SU-DHL-6 (cell line): ENCODE results near the gene PTS.

Experiments
- H2AFZ ChIP-seq: fragments of 200-600 bp; sonication (generic); 2 replicates; pipeline ENCODE4 v1.6.1; 2014; ENCODE audit warnings: low read depth, mild to moderate bottlenecking, moderate library complexity, mixed read lengths, antibody characterized with exemption, low read length; ENCODE audit not compliant: severe bottlenecking
- H3F3A ChIP-seq: fragments of 200-600 bp; shearing (Covaris generic); 2 replicates; pipeline ENCODE4 v1.6.0; 2016; ENCODE audit warnings: antibody characterized with exemption, mild to moderate bottlenecking; ENCODE audit not compliant: insufficient read depth
- H3K27ac ChIP-seq: fragments of 200-600 bp; sonication (generic); 2 replicates; pipeline ENCODE4 v1.5.1; 2016; ENCODE audit warnings: low read depth, mild to moderate bottlenecking, low read length, moderate library complexity, mixed read lengths
- H3K27me3 ChIP-seq: fragments of 200-600 bp; sonication (generic), shearing (Covaris generic); 2 replicates; pipeline ENCODE4 v1.6.0; 2014; ENCODE audit warnings: mild to moderate bottlenecking, low read length
- H3K36me3 ChIP-seq: fragments of 200-600 bp; sonication (generic); 2 replicates; pipeline ENCODE4 v1.6.1; 2014; ENCODE audit warnings: mild to moderate bottlenecking, low read length, mixed read lengths
- H3K4me2 ChIP-seq: fragments of 300-600, 200-600 bp; shearing (Covaris generic), sonication (generic); 2 replicates; pipeline ENCODE4 v1.6.0; 2014; ENCODE audit warnings: low read length, low read depth, mild to moderate bottlenecking; ENCODE audit not compliant: poor library complexity, severe bottlenecking
- H3K4me3 ChIP-seq: fragments of 200-600 bp; sonication (generic); 2 replicates; pipeline ENCODE4 v1.5.1; 2014; ENCODE audit warnings: antibody characterized with exemption, low read length, mild to moderate bottlenecking, mixed read lengths; ENCODE audit not compliant: insufficient read depth, poor library complexity, severe bottlenecking
- H3K79me2 ChIP-seq: fragments of 200-600 bp; sonication (generic); 2 replicates; pipeline ENCODE4 v1.6.1; 2014; ENCODE audit warnings: mild to moderate bottlenecking, low read length, moderate library complexity; ENCODE audit not compliant: insufficient read depth
- H3K9ac ChIP-seq: fragments of 200-600 bp; sonication (generic); 2 replicates; pipeline ENCODE4 v1.7.0; 2014; ENCODE audit warnings: mild to moderate bottlenecking, low read length
- H3K9me2 ChIP-seq: fragments of 200-600 bp; sonication (generic); replicated peaks from 2 replicates; pipeline ENCODE4 v1.6.1; 2014; ENCODE audit warnings: low read length; ENCODE audit not compliant: insufficient read depth
- H3K9me3 ChIP-seq: fragments of 200-600 bp; sonication (generic); 2 replicates; pipeline ENCODE4 v1.6.1; 2014; ENCODE audit warnings: low read length, mixed read lengths; ENCODE audit not compliant: insufficient read depth
- H4K20me1 ChIP-seq: fragments of 200-600 bp; sonication (generic); 2 replicates; pipeline ENCODE4 v1.6.1; 2014; ENCODE audit warnings: low read depth, mild to moderate bottlenecking, antibody characterized with exemption, low read length, moderate library complexity, mixed read lengths
- EZH2phosphoT487 ChIP-seq: fragments of 200-600 bp; sonication (generic), shearing (Covaris generic); conservative IDR thresholded peaks from 2 replicates; pipeline ENCODE4 v1.6.1; 2018; ENCODE audit warnings: mild to moderate bottlenecking, antibody characterized with exemption, low read length, moderate library complexity, mixed read lengths
- TF ChIP-seq, protein P1 (sequence below): fragments of 200-600 bp; sonication (generic); IDR thresholded peaks from one replicate; pipeline ENCODE4 v1.5.1; 2017; ENCODE audit warnings: antibody characterized with exemption, mild to moderate bottlenecking, low read length, moderate library complexity; ENCODE audit not compliant: insufficient read depth, poor library complexity, severe bottlenecking

PTS gene

GRCh38 chr11:112216561-112217105 is 9.6 kb upstream of the PTS start:
- Histone ChIP-seq H3K79me2 (no peaks in the 10 kb centered on the region), H3F3A (no peaks in the 10 kb centered on the region), H3K4me2 (no peak overlapping the region), H3K27me3 (no peaks in the 10 kb centered on the region), H3K27ac (no peak overlapping the region), H3K4me3 (no peak overlapping the region), H3K9me2 (no peaks in the 10 kb centered on the region), H3K36me3 (no peaks in the 10 kb centered on the region), H3K9ac (no peak overlapping the region), H4K20me1 (no peaks in the 10 kb centered on the region), H3K9me3 (no peaks in the 10 kb centered on the region), H2AFZ (no peak overlapping the region)
- TF ChIP-seq, protein P1, sequence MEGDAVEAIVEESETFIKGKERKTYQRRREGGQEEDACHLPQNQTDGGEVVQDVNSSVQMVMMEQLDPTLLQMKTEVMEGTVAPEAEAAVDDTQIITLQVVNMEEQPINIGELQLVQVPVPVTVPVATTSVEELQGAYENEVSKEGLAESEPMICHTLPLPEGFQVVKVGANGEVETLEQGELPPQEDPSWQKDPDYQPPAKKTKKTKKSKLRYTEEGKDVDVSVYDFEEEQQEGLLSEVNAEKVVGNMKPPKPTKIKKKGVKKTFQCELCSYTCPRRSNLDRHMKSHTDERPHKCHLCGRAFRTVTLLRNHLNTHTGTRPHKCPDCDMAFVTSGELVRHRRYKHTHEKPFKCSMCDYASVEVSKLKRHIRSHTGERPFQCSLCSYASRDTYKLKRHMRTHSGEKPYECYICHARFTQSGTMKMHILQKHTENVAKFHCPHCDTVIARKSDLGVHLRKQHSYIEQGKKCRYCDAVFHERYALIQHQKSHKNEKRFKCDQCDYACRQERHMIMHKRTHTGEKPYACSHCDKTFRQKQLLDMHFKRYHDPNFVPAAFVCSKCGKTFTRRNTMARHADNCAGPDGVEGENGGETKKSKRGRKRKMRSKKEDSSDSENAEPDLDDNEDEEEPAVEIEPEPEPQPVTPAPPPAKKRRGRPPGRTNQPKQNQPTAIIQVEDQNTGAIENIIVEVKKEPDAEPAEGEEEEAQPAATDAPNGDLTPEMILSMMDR: no peak
- TF ChIP-seq EZH2phosphoT487: no peak

DNA sequence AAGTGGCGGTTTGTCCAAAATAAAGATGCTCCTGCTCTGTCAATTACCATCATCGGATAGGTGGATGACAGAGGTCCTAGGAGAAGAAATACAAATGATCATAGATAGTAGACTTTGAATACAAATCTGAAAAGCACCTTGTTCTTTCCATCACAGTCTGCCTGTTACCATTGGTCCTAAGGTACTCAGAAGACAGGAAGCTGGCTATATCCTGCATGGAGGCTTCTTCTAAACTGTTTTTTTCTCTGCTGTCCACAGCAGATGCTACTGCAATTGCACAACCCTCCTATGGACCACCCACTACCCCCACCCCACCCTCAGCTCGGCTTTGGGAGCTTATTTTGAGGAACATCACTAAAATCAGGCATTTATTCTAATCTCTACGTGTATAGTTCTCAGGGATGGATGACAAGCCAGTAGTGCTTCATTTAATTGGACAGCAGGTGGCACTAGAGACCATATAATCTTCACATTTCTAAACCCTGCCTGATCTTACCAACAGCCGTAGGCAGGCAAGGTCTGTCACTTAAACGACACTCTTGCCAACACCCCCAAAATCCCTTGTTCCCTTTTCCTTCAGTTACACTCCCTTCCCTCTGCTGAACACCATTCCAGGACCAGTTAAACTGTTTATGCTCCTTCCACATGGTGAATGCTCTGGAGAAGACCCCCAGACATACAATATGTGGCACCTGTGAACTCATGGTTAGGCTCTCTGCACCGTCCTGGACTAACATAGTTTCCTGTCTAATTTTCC is 6.6 kb upstream of the PTS start:
- H4K20me1 ChIP-seq: no peaks in the 10 kb centered on the region
- no peaks in the 10 kb centered on the region for H3K9me3 ChIP-seq
- no peak overlapping the region for H3K27ac ChIP-seq
- no peaks in the 10 kb centered on the region for H3K36me3 ChIP-seq
- H3F3A ChIP-seq: no peaks in the 10 kb centered on the region
- H3K27me3 ChIP-seq: no peaks in the 10 kb centered on the region
- TF ChIP-seq EZH2phosphoT487: no peak
- TF ChIP-seq, protein P1: peak; percentile 59
- no peak overlapping the region for H3K4me2 ChIP-seq
- H3K4me3 ChIP-seq: no peak overlapping the region
- no peak overlapping the region for H3K9ac ChIP-seq
- H3K79me2 ChIP-seq: no peaks in the 10 kb centered on the region
- H2AFZ ChIP-seq: peak overlapping the region; percentile 64
- H3K9me2 ChIP-seq: no peaks in the 10 kb centered on the region

GRCh38 chr11:112221274-112221835 is 4.9 kb upstream of the PTS start:
- no peaks in the 10 kb centered on the region for H3K36me3 ChIP-seq
- no peak overlapping the region for H3K4me3 ChIP-seq
- H3K9me2 ChIP-seq: no peaks in the 10 kb centered on the region
- no peaks in the 10 kb centered on the region for H3F3A ChIP-seq
- H4K20me1 ChIP-seq: no peaks in the 10 kb centered on the region
- H3K9ac ChIP-seq: no peak overlapping the region
- H3K27ac ChIP-seq: no peak overlapping the region
- no peak overlapping the region for H2AFZ ChIP-seq
- H3K9me3 ChIP-seq: no peaks in the 10 kb centered on the region
- no peak overlapping the region for H3K4me2 ChIP-seq
- TF ChIP-seq, protein P1: no peak
- TF ChIP-seq EZH2phosphoT487: no peak
- H3K79me2 ChIP-seq: no peaks in the 10 kb centered on the region
- no peaks in the 10 kb centered on the region for H3K27me3 ChIP-seq
